Chondrocyte (in vitro differentiated cells): ENCODE results near the gene MYO1F. TPM values are rescaled to one million over a fixed set of nuclear protein-coding genes. Genes with fewer than 3 reads are reported as not detected.
"Not testable (repeated sequence)": the region's sequence is repeated elsewhere in the genome, so short reads cannot be mapped to it uniquely, and the experiment has no call there.

Experiments used
- DNase-seq: peaks from one replicate; pipeline ENCODE4 v3.0.0; 2021; ENCODE audit warnings: mixed read lengths, low spot score
- H3K27ac Mint-ChIP-seq: one replicate; pipeline ENCODE4 v1.8.0; 2021; ENCODE audit warnings: mild to moderate bottlenecking, moderate library complexity, mixed read lengths; ENCODE audit not compliant: unreplicated experiment
- H3K27me3 Mint-ChIP-seq: 2 replicates; pipeline ENCODE4 v1.8.0; 2021; ENCODE audit warnings: low read depth, mixed read lengths
- H3K36me3 Mint-ChIP-seq: 2 replicates; pipeline ENCODE4 v1.8.0; 2021; ENCODE audit warnings: low read depth, mixed read lengths
- H3K4me1 Mint-ChIP-seq: 2 replicates; pipeline ENCODE4 v1.8.0; 2021; ENCODE audit warnings: low read depth, mild to moderate bottlenecking, mixed read lengths
- H3K4me3 Mint-ChIP-seq: one replicate; pipeline ENCODE4 v1.8.0; 2021; ENCODE audit warnings: mild to moderate bottlenecking, moderate library complexity, mixed read lengths; ENCODE audit not compliant: unreplicated experiment
- H3K9me3 Mint-ChIP-seq: 2 replicates; pipeline ENCODE4 v1.8.0; 2021; ENCODE audit warnings: low read depth, mixed read lengths
- total RNA-seq: library from RNA; stranded (reverse); gene quantifications from 3 replicates; pipeline ENCODE4 v1.2.1, GENCODE V29; 2021
- TF ChIP-seq, protein P1 (sequence below): fragments of 200-600 bp; sonication (generic); IDR thresholded peaks from 2 replicates; pipeline ENCODE4 v1.5.0; 2021; ENCODE audit warnings: antibody characterized with exemption, mild to moderate bottlenecking, moderate library complexity

MYO1F gene
- total RNA-seq, 1 donor from 2014 or later = 0.50 TPM

GRCh38 chr19:8573316-8573715 is 3.9 kb downstream of the MYO1F start:
- Mint-ChIP-seq H3K9me3 (no peaks in the 10 kb centered on the region), H3K27ac (no peak overlapping the region), H3K4me1 (peaks cover 16% of the 10 kb centered on the region), H3K27me3 (peaks cover 8% of the 10 kb centered on the region), H3K36me3 (no peaks in the 10 kb centered on the region), H3K4me3 (no peak overlapping the region)
- no peak for DNase-seq
- TF ChIP-seq, protein P1, sequence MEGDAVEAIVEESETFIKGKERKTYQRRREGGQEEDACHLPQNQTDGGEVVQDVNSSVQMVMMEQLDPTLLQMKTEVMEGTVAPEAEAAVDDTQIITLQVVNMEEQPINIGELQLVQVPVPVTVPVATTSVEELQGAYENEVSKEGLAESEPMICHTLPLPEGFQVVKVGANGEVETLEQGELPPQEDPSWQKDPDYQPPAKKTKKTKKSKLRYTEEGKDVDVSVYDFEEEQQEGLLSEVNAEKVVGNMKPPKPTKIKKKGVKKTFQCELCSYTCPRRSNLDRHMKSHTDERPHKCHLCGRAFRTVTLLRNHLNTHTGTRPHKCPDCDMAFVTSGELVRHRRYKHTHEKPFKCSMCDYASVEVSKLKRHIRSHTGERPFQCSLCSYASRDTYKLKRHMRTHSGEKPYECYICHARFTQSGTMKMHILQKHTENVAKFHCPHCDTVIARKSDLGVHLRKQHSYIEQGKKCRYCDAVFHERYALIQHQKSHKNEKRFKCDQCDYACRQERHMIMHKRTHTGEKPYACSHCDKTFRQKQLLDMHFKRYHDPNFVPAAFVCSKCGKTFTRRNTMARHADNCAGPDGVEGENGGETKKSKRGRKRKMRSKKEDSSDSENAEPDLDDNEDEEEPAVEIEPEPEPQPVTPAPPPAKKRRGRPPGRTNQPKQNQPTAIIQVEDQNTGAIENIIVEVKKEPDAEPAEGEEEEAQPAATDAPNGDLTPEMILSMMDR = no peak

DNA sequence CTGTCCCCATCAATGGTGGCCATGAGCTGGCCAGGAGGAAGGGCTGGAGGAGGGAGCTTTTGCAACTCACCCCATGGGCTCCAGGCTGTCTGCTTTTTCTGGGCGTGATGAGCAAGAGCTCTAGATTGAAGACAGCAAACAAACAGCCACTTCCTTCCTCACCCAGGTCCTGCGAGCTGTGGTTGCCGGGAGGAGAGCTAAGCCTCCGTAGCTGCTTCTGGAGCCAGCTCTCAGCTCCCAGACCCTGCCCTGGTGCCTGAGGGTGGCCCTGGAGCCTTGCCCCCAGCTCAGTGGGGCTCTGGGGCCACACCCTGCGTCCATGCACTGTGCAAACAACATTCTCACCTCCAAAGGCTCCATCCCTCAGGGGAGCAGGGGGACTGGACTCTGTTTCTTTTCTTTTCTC is 6.2 kb downstream of the MYO1F start:
- TF ChIP-seq, protein P1 = no peak
- Mint-ChIP-seq H3K27ac (no peak overlapping the region), H3K36me3 (no peaks in the 10 kb centered on the region), H3K27me3 (peaks cover 3% of the 10 kb centered on the region), H3K4me1 (peaks cover 16% of the 10 kb centered on the region), H3K4me3 (no peak overlapping the region), H3K9me3 (no peaks in the 10 kb centered on the region)
- DNase-seq = no peak

GRCh38 chr19:8569066-8569771 is 8.0 kb downstream of the MYO1F start:
- no peak overlapping the region for H3K27ac Mint-ChIP-seq
- no peaks in the 10 kb centered on the region for H3K36me3 Mint-ChIP-seq
- TF ChIP-seq, protein P1 = no peak
- no peak overlapping the region for H3K4me3 Mint-ChIP-seq
- DNase-seq = no peak
- no peaks in the 10 kb centered on the region for H3K9me3 Mint-ChIP-seq
- H3K27me3 Mint-ChIP-seq = no peaks in the 10 kb centered on the region
- peaks cover 11% of the 10 kb centered on the region for H3K4me1 Mint-ChIP-seq

DNA sequence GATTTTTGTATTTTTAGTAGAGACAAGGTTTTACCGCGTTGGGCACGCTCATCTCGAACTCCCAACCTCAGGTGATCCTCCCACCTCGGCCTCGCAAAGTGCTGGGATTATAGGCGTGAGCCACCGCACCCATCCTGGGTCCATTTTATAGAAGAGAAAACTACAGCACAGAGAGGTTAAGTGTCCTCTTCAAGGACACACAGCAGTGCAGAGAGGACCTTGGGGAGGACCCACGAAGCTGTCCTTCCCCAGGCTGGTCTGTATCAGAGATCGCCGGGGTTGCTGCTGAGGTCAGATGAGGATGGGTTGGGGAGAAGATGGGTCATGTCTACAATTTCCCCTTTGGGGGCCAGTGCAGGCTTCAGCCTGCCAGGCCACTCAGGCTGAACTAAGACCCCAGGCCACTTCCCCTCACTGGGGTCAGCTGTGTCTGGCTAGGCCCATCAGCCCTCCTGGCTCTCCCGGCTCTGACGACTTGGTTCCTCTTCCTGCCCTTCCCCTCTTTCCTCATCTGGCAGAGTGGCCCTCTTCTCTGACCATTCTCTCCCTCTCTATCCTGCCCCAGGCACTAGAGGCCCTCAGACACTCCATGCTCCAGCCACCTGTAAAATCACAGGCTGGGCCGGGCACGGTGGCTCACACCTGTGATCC is 9.6 kb downstream of the MYO1F start:
- H3K4me1 Mint-ChIP-seq = peaks cover 11% of the 10 kb centered on the region
- TF ChIP-seq, protein P1 = no peak
- H3K27me3 Mint-ChIP-seq = no peaks in the 10 kb centered on the region
- H3K4me3 Mint-ChIP-seq = no peak overlapping the region
- DNase-seq = no peak
- H3K9me3 Mint-ChIP-seq = no peaks in the 10 kb centered on the region
- H3K36me3 Mint-ChIP-seq = no peaks in the 10 kb centered on the region
- no peak overlapping the region for H3K27ac Mint-ChIP-seq

- no peaks in the 10 kb centered on the region for H3K36me3 Mint-ChIP-seq
- no peak for DNase-seq
- no peaks in the 10 kb centered on the region for H3K27me3 Mint-ChIP-seq
- no peak overlapping the region for H3K4me3 Mint-ChIP-seq
- TF ChIP-seq, protein P1 = no peak
- H3K9me3 Mint-ChIP-seq = no peaks in the 10 kb centered on the region
- peaks cover 11% of the 10 kb centered on the region for H3K4me1 Mint-ChIP-seq
- no peak overlapping the region for H3K27ac Mint-ChIP-seq
Measured at GRCh38 chr19:8566855-8567254, 10.4 kb downstream of the MYO1F start.

- H3K27me3 Mint-ChIP-seq, H3K27ac Mint-ChIP-seq, H3K36me3 Mint-ChIP-seq, DNase-seq, H3K4me3 Mint-ChIP-seq, H3K4me1 Mint-ChIP-seq, H3K9me3 Mint-ChIP-seq: not testable (repeated sequence)
Measured at GRCh38 chr19:8564866-8565265, 12.4 kb downstream of the MYO1F start.
